HG03558 (cell line): ENCODE measurements around the gene RSPH1.
"Not testable (repeated sequence)": the region's sequence is repeated elsewhere in the genome, so short reads cannot be mapped to it uniquely, and the experiment has no call there.

Source experiments
- ATAC-seq: cut with Tn5 transposase; IDR thresholded peaks from one replicate; pipeline ENCODE4 v1.9.1; 2021; ENCODE audit warnings: moderate number of reproducible peaks; ENCODE audit not compliant: unreplicated experiment; ENCODE audit errors: extremely low read depth

RSPH1 gene

GRCh38 chr21:42489991-42490390 lies 6.0 kb downstream of the RSPH1 start:
- no peak for ATAC-seq

GRCh38 chr21:42489006-42489563 lies 6.9 kb downstream of the RSPH1 start:
- ATAC-seq = no peak

GRCh38 chr21:42486531-42486930 lies 9.5 kb downstream of the RSPH1 start:
- ATAC-seq = no peak

GRCh38 chr21:42486072-42486471 lies 10.0 kb downstream of the RSPH1 start:
- no peak for ATAC-seq

GRCh38 chr21:42484966-42485365 lies 11.1 kb downstream of the RSPH1 start:
- ATAC-seq = no peak

GRCh38 chr21:42481169-42481568 lies 14.9 kb downstream of the RSPH1 start:
- no peak for ATAC-seq

GRCh38 chr21:42480736-42481135 lies 15.3 kb downstream of the RSPH1 start:
- ATAC-seq = no peak

GRCh38 chr21:42479582-42479981 lies 16.4 kb downstream of the RSPH1 start:
- no peak for ATAC-seq

GRCh38 chr21:42478504-42478903 lies 17.5 kb downstream of the RSPH1 start:
- no peak for ATAC-seq

- no peak for ATAC-seq
These were observed 19.4 kb downstream of the RSPH1 start for GRCh38 chr21:42476388-42477331.

GRCh38 chr21:42475526-42476387 lies 20.3 kb downstream of the RSPH1 start:
- ATAC-seq = no peak

- ATAC-seq = no peak
These were observed 21.0 kb downstream of the RSPH1 start for GRCh38 chr21:42475036-42475435.

GRCh38 chr21:42474043-42474831 lies 21.8 kb downstream of the RSPH1 start:
- ATAC-seq = no peak

GRCh38 chr21:42473498-42474042 lies 22.5 kb downstream of the RSPH1 start:
- no peak for ATAC-seq

GRCh38 chr21:42472521-42472920 lies 23.5 kb downstream of the RSPH1 start:
- no peak for ATAC-seq

GRCh38 chr21:42471716-42472330 lies 24.2 kb downstream of the RSPH1 start:
- no peak for ATAC-seq

- no peak for ATAC-seq
These were observed 24.8 kb downstream of the RSPH1 start for GRCh38 chr21:42471206-42471605.

- not testable (repeated sequence) for ATAC-seq
These were observed 26.3 kb downstream of the RSPH1 start for GRCh38 chr21:42469726-42470125.

GRCh38 chr21:42469272-42469671 lies 26.8 kb downstream of the RSPH1 start:
- ATAC-seq = no peak
